HG03097 (cell line): Measurements from ENCODE around the gene RPS15.

ENCODE experiments used
- ATAC-seq: cut with Tn5 transposase; IDR thresholded peaks from one replicate; pipeline ENCODE4 v1.9.1; 2021; ENCODE audit not compliant: unreplicated experiment, low FRiP score

The RPS15 gene

GRCh38 chr19:1449467-1450442 is 11.6 kb downstream of the RPS15 start, which contains the start of gene APC2:
Gene APC2, plus strand, starts transcription at chr19:1450121. Its CDS starts 2,881 bp downstream, at chr19:1453002.
- ATAC-seq: no peak

- no peak for ATAC-seq
Measured at GRCh38 chr19:1450735-1451731, 12.8 kb downstream of the RPS15 start.

- ATAC-seq: no peak
Measured at GRCh38 chr19:1451916-1452801, 14.0 kb downstream of the RPS15 start.

- ATAC-seq: no peak
Measured at GRCh38 chr19:1452802-1453524, 14.8 kb downstream of the RPS15 start.

GRCh38 chr19:1453525-1454364 is 15.5 kb downstream of the RPS15 start:
- ATAC-seq: no peak

GRCh38 chr19:1455002-1455335 is 16.8 kb downstream of the RPS15 start:
- ATAC-seq: no peak

- no peak for ATAC-seq
Measured at GRCh38 chr19:1455336-1456120, 17.3 kb downstream of the RPS15 start.

- ATAC-seq: no peak
Measured at GRCh38 chr19:1456121-1456900, 18.1 kb downstream of the RPS15 start.

GRCh38 chr19:1457031-1457739 is 19.0 kb downstream of the RPS15 start:
- ATAC-seq: no peak

- no peak for ATAC-seq
Measured at GRCh38 chr19:1457892-1458291, 19.7 kb downstream of the RPS15 start.

GRCh38 chr19:1459479-1459878 is 21.3 kb downstream of the RPS15 start:
- no peak for ATAC-seq

GRCh38 chr19:1460033-1460995 is 22.1 kb downstream of the RPS15 start:
- no peak for ATAC-seq

GRCh38 chr19:1461862-1462261 is 23.7 kb downstream of the RPS15 start:
- no peak for ATAC-seq

GRCh38 chr19:1465191-1466016 is 27.2 kb downstream of the RPS15 start:
- ATAC-seq: no peak
